Measurements from ENCODE around the gene LY6G6F. TPM values are rescaled to one million over a fixed set of nuclear protein-coding genes. Genes with fewer than 3 reads are reported as not detected.
A peak's percentile ranks its signal among the peaks of the same experiment; 100 is the strongest.
"Not testable (repeated sequence)": the region's sequence is repeated elsewhere in the genome, so short reads cannot be mapped to it uniquely, and the experiment has no call there.

The LY6G6F gene
- polyA plus RNA-seq, 2 donors, result not detected

GRCh38 chr6:31701666-31702404, 4.8 kb upstream of the LY6G6F start:
- WGBS, 2 donors, result 22 to 24% methylated on average over 7 of the region's 7 CpGs
- Histone ChIP-seq H3K27ac (ENCODE audit: low read depth in 2 of 2, low read length in 1 of 2) (peak overlapping the region; percentile 43 to 100), H3K9me3 (ENCODE audit: control insufficient read depth in 2 of 2, insufficient read depth in 1 of 2, low read depth in 1 of 2, low read length in 1 of 2) (no peaks in the 10 kb centered on the region), H3K4me3 (ENCODE audit: low read depth in 1 of 2, low read length in 2 of 2) (peak overlapping the region; percentile 84 to 93), H3K27me3 (ENCODE audit: control insufficient read depth in 1 of 2, insufficient read depth in 2 of 2, low read length in 2 of 2) (no peaks in the 10 kb centered on the region), H3K36me3 (ENCODE audit: control insufficient read depth in 2 of 2, insufficient read depth in 2 of 2, low read length in 1 of 2) (peaks cover 0 to 10% of the 10 kb centered on the region in 2 donors), H3K4me1 (ENCODE audit: control insufficient read depth in 2 of 2, insufficient read depth in 2 of 2, low read length in 1 of 2) (peaks cover 6 to 7% of the 10 kb centered on the region in 2 donors)

GRCh38 chr6:31702405-31702818, 4.3 kb upstream of the LY6G6F start:
- H3K4me1 ChIP-seq (ENCODE audit: control insufficient read depth in 2 of 2, insufficient read depth in 2 of 2, low read length in 1 of 2), result peaks cover 6 to 7% of the 10 kb centered on the region in 2 donors
- H3K36me3 ChIP-seq (ENCODE audit: control insufficient read depth in 2 of 2, insufficient read depth in 2 of 2, low read length in 1 of 2), result peaks cover 0 to 7% of the 10 kb centered on the region in 2 donors
- H3K27me3 ChIP-seq (ENCODE audit: control insufficient read depth in 1 of 2, insufficient read depth in 2 of 2, low read length in 2 of 2), result no peaks in the 10 kb centered on the region
- H3K4me3 ChIP-seq (ENCODE audit: low read depth in 1 of 2, low read length in 2 of 2), result peak overlapping the region; percentile 84 to 93
- no peaks in the 10 kb centered on the region for H3K9me3 ChIP-seq (ENCODE audit: control insufficient read depth in 2 of 2, insufficient read depth in 1 of 2, low read depth in 1 of 2, low read length in 1 of 2)
- H3K27ac ChIP-seq (ENCODE audit: low read depth in 2 of 2, low read length in 1 of 2), result peak overlapping the region; percentile 100
- 0 to 1% methylated on average over 10 of the region's 10 CpGs for WGBS, 2 donors

GRCh38 chr6:31702819-31703716, 3.6 kb upstream of the LY6G6F start, which contains the start of gene ABHD16A:
ABHD16A (minus strand) TSS chr6:31703324; CDS start chr6:31703281, 43 bp downstream.
- Histone ChIP-seq H3K9me3 (ENCODE audit: control insufficient read depth in 2 of 2, insufficient read depth in 1 of 2, low read depth in 1 of 2, low read length in 1 of 2) (no peaks in the 10 kb centered on the region), H3K36me3 (ENCODE audit: control insufficient read depth in 2 of 2, insufficient read depth in 2 of 2, low read length in 1 of 2) (peaks cover 0 to 7% of the 10 kb centered on the region in 2 donors), H3K4me3 (ENCODE audit: low read depth in 1 of 2, low read length in 2 of 2) (peak within 1 kb of the TSS; percentile 84 to 93), H3K27me3 (ENCODE audit: control insufficient read depth in 1 of 2, insufficient read depth in 2 of 2, low read length in 2 of 2) (no peaks in the 10 kb centered on the region), H3K4me1 (ENCODE audit: control insufficient read depth in 2 of 2, insufficient read depth in 2 of 2, low read length in 1 of 2) (peaks cover 6 to 7% of the 10 kb centered on the region in 2 donors), H3K27ac (ENCODE audit: low read depth in 2 of 2, low read length in 1 of 2) (peak within 1 kb of the TSS; percentile 100)
- WGBS, 2 donors, result 0 to 1% methylated on average over 54 of the region's 54 CpGs

- peaks cover 6 to 7% of the 10 kb centered on the region in 2 donors for H3K4me1 ChIP-seq (ENCODE audit: control insufficient read depth in 2 of 2, insufficient read depth in 2 of 2, low read length in 1 of 2)
- H3K4me3 ChIP-seq (ENCODE audit: low read depth in 1 of 2, low read length in 2 of 2), result no peak overlapping the region
- no peak overlapping the region for H3K27ac ChIP-seq (ENCODE audit: low read depth in 2 of 2, low read length in 1 of 2)
- H3K36me3 ChIP-seq (ENCODE audit: control insufficient read depth in 2 of 2, insufficient read depth in 2 of 2, low read length in 1 of 2), result peaks cover 0 to under 1% of the 10 kb centered on the region in 2 donors
- H3K9me3 ChIP-seq (ENCODE audit: control insufficient read depth in 2 of 2, insufficient read depth in 1 of 2, low read depth in 1 of 2, low read length in 1 of 2), result no peaks in the 10 kb centered on the region
- 88 to 89% methylated on average over 6 of the region's 6 CpGs for WGBS, 2 donors
- no peaks in the 10 kb centered on the region for H3K27me3 ChIP-seq (ENCODE audit: control insufficient read depth in 1 of 2, insufficient read depth in 2 of 2, low read length in 2 of 2)
Observed at GRCh38 chr6:31705931-31706330, 735 bp upstream of the LY6G6F start.

- H3K36me3 ChIP-seq (ENCODE audit: control insufficient read depth in 2 of 2, insufficient read depth in 2 of 2, low read length in 1 of 2), result no peaks in the 10 kb centered on the region
- H3K27me3 ChIP-seq (ENCODE audit: control insufficient read depth in 1 of 2, insufficient read depth in 2 of 2, low read length in 2 of 2), result no peaks in the 10 kb centered on the region
- 89 to 93% methylated on average over 10 of the region's 10 CpGs for whole genome bisulfite sequencing, 2 donors
- H3K4me1 ChIP-seq (ENCODE audit: control insufficient read depth in 2 of 2, insufficient read depth in 2 of 2, low read length in 1 of 2), result peaks cover 0 to 10% of the 10 kb centered on the region in 2 donors
- no peak overlapping the region for H3K27ac ChIP-seq (ENCODE audit: low read depth in 2 of 2, low read length in 1 of 2)
- H3K9me3 ChIP-seq (ENCODE audit: control insufficient read depth in 2 of 2, insufficient read depth in 1 of 2, low read depth in 1 of 2, low read length in 1 of 2), result no peaks in the 10 kb centered on the region
- no peak overlapping the region for H3K4me3 ChIP-seq (ENCODE audit: low read depth in 1 of 2, low read length in 2 of 2)
Observed at GRCh38 chr6:31707701-31708100, 1.0 kb downstream of the LY6G6F start.

- peaks cover 0 to 11% of the 10 kb centered on the region in 2 donors for H3K4me1 ChIP-seq (ENCODE audit: control insufficient read depth in 2 of 2, insufficient read depth in 2 of 2, low read length in 1 of 2)
- no peaks in the 10 kb centered on the region for H3K27me3 ChIP-seq (ENCODE audit: control insufficient read depth in 1 of 2, insufficient read depth in 2 of 2, low read length in 2 of 2)
- no peaks in the 10 kb centered on the region for H3K9me3 ChIP-seq (ENCODE audit: control insufficient read depth in 2 of 2, insufficient read depth in 1 of 2, low read depth in 1 of 2, low read length in 1 of 2)
- H3K27ac ChIP-seq (ENCODE audit: low read depth in 2 of 2, low read length in 1 of 2), result no peak overlapping the region
- no peak overlapping the region for H3K4me3 ChIP-seq (ENCODE audit: low read depth in 1 of 2, low read length in 2 of 2)
- WGBS, 2 donors, result 94 to 97% methylated on average over 3 of the region's 3 CpGs
- no peaks in the 10 kb centered on the region for H3K36me3 ChIP-seq (ENCODE audit: control insufficient read depth in 2 of 2, insufficient read depth in 2 of 2, low read length in 1 of 2)
Observed at GRCh38 chr6:31708224-31708623, 1.6 kb downstream of the LY6G6F start.

- WGBS, 2 donors, result 91 to 93% methylated on average over 11 of the region's 11 CpGs
- peaks cover 0 to 17% of the 10 kb centered on the region in 2 donors for H3K4me1 ChIP-seq (ENCODE audit: control insufficient read depth in 2 of 2, insufficient read depth in 2 of 2, low read length in 1 of 2)
- H3K4me3 ChIP-seq (ENCODE audit: low read depth in 1 of 2, low read length in 2 of 2); H3K27me3 ChIP-seq (ENCODE audit: control insufficient read depth in 1 of 2, insufficient read depth in 2 of 2, low read length in 2 of 2); H3K9me3 ChIP-seq (ENCODE audit: control insufficient read depth in 2 of 2, insufficient read depth in 1 of 2, low read depth in 1 of 2, low read length in 1 of 2); H3K27ac ChIP-seq (ENCODE audit: low read depth in 2 of 2, low read length in 1 of 2); H3K36me3 ChIP-seq (ENCODE audit: control insufficient read depth in 2 of 2, insufficient read depth in 2 of 2, low read length in 1 of 2): not testable (repeated sequence)
Observed at GRCh38 chr6:31709157-31709556, 2.5 kb downstream of the LY6G6F start.

GRCh38 chr6:31710523-31711219, 4.0 kb downstream of the LY6G6F start:
- Histone ChIP-seq H3K4me1 (ENCODE audit: control insufficient read depth in 2 of 2, insufficient read depth in 2 of 2, low read length in 1 of 2) (peaks cover 0 to 23% of the 10 kb centered on the region in 2 donors), H3K27ac (ENCODE audit: low read depth in 2 of 2, low read length in 1 of 2) (peak overlapping the region; percentile 57 to 86), H3K9me3 (ENCODE audit: control insufficient read depth in 2 of 2, insufficient read depth in 1 of 2, low read depth in 1 of 2, low read length in 1 of 2) (no peaks in the 10 kb centered on the region), H3K27me3 (ENCODE audit: control insufficient read depth in 1 of 2, insufficient read depth in 2 of 2, low read length in 2 of 2) (no peaks in the 10 kb centered on the region), H3K4me3 (ENCODE audit: low read depth in 1 of 2, low read length in 2 of 2) (no peak overlapping the region), H3K36me3 (ENCODE audit: control insufficient read depth in 2 of 2, insufficient read depth in 2 of 2, low read length in 1 of 2) (no peaks in the 10 kb centered on the region)
- 54 to 69% methylated on average over 5 of the region's 5 CpGs for WGBS, 2 donors

- Histone ChIP-seq H3K27ac (ENCODE audit: low read depth in 2 of 2, low read length in 1 of 2) (peak overlapping the region; percentile 80 to 86), H3K4me1 (ENCODE audit: control insufficient read depth in 2 of 2, insufficient read depth in 2 of 2, low read length in 1 of 2) (peaks cover 0 to 23% of the 10 kb centered on the region in 2 donors), H3K27me3 (ENCODE audit: control insufficient read depth in 1 of 2, insufficient read depth in 2 of 2, low read length in 2 of 2) (no peaks in the 10 kb centered on the region), H3K4me3 (ENCODE audit: low read depth in 1 of 2, low read length in 2 of 2) (no peak overlapping the region), H3K36me3 (ENCODE audit: control insufficient read depth in 2 of 2, insufficient read depth in 2 of 2, low read length in 1 of 2) (no peaks in the 10 kb centered on the region), H3K9me3 (ENCODE audit: control insufficient read depth in 2 of 2, insufficient read depth in 1 of 2, low read depth in 1 of 2, low read length in 1 of 2) (no peaks in the 10 kb centered on the region)
- 35 to 46% methylated on average over 8 of the region's 8 CpGs for WGBS, 2 donors
Observed at GRCh38 chr6:31711233-31711632, 4.6 kb downstream of the LY6G6F start.

All from esophagus (tissue), 2 donors.